Renal pelvis (tissue), 12 donors: ENCODE measurements around the gene TCAP. TPM values are rescaled to one million over a fixed set of nuclear protein-coding genes. Genes with fewer than 3 reads are reported as not detected.

Experiments used
- DNase-seq: peaks from one replicate; pipeline ENCODE4 v3.0.0-alpha.2; 2013
- long read RNA-seq, 16 experiments: transcript quantifications; one replicate each; lab custom pipeline, GENCODE V29; 2026
- polyA plus RNA-seq, 3 donors: library from polyadenylated mRNA; unstranded; fragments of 120-200 nt; gene quantifications; one replicate each; pipeline ENCODE4 v1.2.1, GENCODE V29; 2013; ENCODE audit not compliant: insufficient read length in 3 of 3

TCAP gene, protein sequence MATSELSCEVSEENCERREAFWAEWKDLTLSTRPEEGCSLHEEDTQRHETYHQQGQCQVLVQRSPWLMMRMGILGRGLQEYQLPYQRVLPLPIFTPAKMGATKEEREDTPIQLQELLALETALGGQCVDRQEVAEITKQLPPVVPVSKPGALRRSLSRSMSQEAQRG
- 1 to 10 TPM; 1.5 to 2.0 (median 1.9) TPM for polyA plus RNA-seq
- long read RNA-seq, donor 1 = 0 reads
- long read RNA-seq, donor 2 = 0 reads
- long read RNA-seq, donor 3 = 0 reads
- long read RNA-seq, donor 4 = 0 reads
- long read RNA-seq, donor 5 = 0 reads
- long read RNA-seq, donor 6, partial matches to known transcripts = 0 of 2 reads
- long read RNA-seq, donor 6, other reads (novel, unspliced or antisense) = 0 of 2 reads
- long read RNA-seq, donor 7 = 0 reads
- long read RNA-seq, donor 8 = 0 reads
- long read RNA-seq, donor 9, partial matches to known transcripts = 0 of 1 reads
- long read RNA-seq, donor 9, other reads (novel, unspliced or antisense) = 0 of 1 reads
- long read RNA-seq, donor 10 = 0 reads
- long read RNA-seq, donor 11 = 0 reads
- long read RNA-seq, donor 12 = 0 reads
- long read RNA-seq, donor 13 = 0 reads
- long read RNA-seq, donor 14 = 0 reads
- long read RNA-seq, donor 15 = 0 reads
- long read RNA-seq, donor 16 = 0 reads

- DNase-seq = no peak
Observed at GRCh38 chr17:39664581-39665561, at the start of gene TCAP. TCAP (plus strand) TSS chr17:39665349; CDS start chr17:39665360, 11 bp downstream.

- no peak for DNase-seq
Observed at GRCh38 chr17:39615434-39615833, 49.7 kb upstream of the TCAP start.

- DNase-seq = no peak
Observed at GRCh38 chr17:39617100-39617445, 48.1 kb upstream of the TCAP start.

DNA sequence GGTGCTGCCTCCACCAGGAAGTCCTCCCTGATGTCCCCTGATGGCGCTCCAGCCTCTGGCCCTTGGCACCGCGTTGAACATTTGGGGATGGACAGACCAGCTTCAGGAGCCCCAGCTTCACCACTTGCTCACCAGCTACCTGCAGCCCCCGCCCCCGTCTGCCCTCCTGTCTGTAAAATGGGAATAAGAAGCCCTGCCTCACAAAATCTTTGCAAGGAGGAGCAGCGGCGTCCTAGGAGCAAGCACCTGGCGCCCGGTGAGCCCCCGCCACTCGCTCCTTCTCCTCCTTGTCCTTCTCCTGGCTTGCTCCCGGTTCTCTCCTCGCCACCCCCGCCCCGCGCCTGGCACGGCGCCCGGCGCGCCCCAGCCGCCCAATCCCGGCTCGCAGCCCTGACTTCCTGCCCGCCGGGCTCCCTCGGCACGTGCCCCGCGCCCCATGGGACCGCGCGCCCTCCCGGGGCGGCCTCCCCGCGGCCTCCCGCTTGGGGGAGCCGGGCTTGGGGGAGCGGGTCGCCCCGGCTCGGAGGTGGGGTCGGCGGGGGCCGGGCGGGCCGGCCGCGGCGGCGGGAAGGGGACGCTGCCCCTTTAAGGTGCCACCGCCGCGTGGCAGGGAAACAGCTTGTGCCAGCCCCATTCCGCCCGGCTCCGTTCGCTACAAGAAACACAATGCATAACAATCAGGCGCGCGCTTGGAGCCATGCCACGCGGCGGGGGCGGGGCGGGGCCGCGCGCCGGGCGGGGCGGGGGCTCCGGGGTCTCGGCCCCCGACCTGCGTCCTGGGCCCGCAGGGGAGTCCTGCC, 47.5 kb upstream of the TCAP start:
- peak; percentile 54 for DNase-seq

DNA sequence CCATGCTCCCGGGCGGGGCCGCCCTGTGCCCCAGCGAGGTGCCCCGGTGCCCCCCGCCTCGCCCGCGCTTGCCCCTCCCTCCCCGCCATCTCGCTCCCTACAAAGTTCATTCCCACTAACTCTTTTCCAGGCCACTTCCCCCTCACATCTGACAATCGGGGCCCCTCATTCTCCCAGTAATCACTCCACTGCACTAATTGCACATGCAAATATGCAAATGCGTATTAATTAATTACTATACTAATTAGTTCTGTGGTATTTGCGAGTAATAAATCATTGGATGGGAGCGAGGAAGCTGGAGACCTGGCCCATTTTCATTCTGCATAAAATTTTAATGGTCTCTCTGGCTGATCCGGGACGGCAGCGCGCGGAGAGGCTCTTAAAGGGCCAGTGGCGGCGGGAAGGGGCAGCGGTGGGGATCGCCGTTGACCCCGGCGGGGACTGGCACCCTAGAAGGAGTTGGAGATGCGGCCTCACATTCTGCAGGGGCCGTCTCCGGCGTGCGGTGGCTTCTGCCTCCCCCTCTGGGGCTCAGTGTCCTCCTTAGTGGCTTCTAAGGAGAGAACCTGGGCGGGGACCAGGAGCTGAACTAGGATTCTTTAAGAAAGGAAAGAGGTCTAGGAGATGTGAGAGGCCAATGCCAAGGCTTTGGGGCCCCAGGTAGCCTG, 46.8 kb upstream of the TCAP start:
- DNase-seq = no peak

DNA sequence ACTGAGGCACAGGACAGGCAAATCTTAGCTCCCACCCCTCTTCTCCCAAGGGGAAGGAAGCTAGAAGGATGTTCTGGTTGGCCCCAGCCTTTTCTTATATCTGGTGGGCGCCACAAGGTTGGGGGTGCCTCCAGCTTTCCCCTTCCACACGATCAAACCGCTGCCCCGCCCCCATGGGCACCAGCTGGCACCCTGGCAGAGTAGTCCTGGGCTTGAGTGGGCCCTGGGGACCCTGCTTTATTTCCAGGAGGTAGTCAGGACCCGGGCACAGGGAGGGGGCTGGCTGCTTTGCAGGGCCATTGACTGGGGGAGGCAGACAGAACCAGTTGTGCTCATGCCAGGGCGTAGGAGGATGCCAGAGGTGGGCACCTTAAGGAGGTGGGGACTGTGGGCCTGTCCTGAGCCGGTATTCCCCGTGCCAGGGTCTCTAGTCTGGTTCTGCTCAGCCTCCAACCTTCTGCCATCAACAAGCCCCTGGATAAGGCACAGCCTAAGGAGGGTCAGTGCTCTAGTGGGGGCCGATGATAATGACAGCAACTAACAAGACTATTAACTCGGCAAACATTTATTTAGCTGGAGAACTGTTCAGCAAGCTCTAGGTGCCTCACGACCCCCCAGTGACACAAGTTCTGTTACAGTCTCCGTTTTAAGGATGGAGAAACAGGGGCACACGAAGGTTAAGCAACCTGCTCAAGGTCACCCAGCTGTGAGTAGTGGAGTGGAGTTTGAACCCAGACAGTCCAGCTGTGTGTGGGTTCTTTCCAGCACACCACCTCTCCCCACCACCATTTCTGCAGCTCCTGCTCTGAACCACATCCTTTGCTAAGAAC, 46.0 kb upstream of the TCAP start:
- no peak for DNase-seq

DNA sequence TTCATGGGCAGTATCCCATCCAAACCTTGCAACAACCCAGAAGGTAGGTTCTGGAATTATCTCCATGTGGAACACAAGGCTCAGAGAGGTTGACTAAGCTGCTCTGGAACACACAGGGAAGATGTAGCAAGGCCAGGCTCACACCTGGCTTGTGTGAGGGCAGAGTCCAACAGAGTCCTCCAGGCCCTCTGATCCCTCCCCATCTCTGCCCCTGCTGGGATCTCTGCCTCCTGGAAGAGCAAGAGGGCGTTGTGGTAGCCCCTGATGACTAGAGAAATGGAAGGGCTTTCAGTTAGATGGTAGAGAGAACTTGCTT, 45.4 kb upstream of the TCAP start:
- DNase-seq = no peak

DNA sequence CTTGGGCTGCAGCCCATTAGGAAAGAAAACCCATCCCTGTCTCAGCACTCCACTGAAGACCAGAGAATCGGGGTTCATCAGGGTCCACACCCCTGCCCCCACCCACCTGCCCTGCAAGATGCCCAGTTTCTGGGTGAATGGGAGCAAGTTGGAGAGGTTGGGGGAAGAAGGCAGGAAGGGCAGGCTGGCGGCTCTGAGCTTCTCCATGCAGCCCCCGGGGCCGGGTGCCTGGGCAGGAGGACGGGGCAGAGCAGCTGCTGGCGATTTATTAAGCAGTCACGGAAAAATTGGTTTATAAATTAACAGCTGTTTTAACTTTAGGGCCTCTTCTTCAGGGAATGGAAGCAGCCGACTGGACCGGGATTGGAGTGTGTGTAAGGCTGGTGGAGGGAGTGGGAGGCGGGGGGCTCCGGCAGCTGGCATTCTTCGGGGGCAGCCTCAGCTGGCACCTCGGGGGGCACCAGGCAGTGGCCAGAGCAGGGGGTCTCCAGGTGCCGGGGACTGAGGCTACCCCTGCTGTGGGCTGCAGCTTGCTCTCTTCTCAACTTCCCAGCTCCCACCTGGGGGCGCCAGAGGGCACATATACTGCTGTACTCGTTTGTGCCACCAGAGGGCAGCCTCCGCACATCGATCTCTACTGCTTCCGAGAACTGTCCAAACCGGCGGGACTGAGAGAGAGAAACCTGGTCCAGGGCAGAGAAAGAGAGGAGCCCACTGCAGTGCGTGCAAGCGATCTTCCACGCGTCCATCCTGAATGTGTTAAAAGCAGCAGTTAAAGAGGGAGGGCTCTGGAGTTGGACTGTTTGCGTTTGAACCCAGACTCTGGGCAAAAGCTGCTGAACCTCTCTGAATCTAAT, 43.4 kb upstream of the TCAP start:
- DNase-seq = peak; percentile 81

DNA sequence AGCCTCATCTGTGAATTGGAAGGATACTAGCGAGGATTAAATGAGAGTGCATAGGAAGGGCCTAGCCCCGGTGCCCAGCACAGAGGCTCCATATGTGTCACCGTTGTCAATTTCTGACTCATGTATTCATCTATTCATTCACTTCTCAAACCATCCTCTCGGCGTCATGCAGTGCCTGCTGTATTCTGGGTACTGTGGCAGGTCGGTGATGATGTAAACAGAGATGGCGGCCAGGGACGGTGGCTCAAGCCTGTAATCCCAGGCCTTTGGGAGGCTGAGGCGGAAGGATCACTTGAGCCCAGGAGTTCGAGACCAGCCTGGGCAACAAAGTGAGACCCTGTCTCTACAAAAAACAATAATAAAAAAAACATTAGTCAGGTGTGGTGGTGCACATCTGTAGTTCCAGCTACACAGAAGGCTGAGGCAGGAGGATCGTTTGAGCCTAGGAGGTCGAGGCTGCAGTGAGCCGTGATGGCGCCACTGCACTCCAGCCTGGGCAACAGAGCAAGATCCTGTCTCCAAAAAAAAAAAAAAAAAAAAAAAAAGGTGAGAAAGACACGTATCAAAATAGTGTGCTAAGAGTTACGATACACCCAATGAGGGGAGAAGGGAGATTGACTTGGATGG, 42.7 kb upstream of the TCAP start:
- no peak for DNase-seq

DNA sequence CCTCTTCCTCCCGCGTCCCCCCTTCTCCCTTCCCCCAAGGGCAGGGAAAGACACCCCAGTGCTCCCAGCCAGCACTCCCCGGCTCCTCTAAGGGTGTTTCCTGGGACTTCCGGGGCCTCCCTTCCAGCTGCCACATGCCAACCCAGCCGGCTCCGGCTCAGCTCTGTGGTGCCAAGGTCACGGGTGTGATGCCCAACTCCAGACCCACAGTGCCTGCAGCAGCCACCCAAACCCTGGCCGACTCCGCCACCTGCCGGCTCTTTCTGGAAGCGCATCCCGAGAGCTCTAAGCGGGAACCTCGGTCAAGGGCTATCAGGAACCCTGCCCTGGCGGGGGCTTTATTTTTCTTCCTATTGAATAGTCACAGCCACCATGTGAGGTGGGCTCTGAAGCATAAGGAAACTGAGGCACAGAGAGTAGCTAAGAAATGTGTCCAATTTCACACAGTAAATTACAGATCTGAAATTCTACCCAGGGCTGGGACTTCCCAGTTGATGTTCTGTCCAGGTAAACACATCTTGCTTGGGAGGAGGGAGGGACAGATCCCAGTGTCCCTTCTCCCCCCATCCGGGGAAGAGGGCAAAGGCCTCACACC, 41.7 kb upstream of the TCAP start:
- DNase-seq = peak; percentile 56

- DNase-seq = no peak
Observed at GRCh38 chr17:39624313-39624712, 40.8 kb upstream of the TCAP start.

DNA sequence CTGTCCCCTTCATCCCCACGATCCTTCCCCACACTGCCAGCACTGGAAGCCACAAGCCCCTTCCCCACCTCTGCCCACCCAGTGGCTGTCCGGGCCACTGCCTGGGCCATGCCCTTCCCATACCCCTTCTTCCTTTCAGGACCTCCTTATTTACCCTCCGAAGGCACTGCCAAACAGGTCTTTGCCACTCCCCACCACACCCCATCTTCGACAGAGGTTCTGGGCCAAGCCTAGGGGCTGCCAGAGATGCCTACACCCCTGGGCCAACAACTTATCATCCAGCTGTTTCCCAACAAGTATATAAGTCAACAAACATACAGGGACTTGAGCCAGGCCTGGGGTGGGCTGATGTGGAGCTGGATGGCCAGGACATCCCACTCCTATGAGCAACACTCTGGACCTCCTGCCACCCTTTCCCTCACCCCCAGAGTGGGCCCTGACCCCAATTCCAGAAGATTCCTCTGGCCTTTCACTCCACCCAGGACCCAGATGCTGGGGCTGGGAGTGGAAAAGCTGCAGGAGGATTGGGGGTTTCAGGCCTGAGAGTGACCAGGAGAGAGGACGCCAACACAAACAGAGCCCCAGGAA, 39.9 kb upstream of the TCAP start:
- no peak for DNase-seq

- DNase-seq = no peak
Observed at GRCh38 chr17:39626171-39627046, 38.7 kb upstream of the TCAP start, which contains the start of gene PPP1R1B. PPP1R1B (plus strand) TSS chr17:39626952; CDS start chr17:39627393, 441 bp downstream.

DNA sequence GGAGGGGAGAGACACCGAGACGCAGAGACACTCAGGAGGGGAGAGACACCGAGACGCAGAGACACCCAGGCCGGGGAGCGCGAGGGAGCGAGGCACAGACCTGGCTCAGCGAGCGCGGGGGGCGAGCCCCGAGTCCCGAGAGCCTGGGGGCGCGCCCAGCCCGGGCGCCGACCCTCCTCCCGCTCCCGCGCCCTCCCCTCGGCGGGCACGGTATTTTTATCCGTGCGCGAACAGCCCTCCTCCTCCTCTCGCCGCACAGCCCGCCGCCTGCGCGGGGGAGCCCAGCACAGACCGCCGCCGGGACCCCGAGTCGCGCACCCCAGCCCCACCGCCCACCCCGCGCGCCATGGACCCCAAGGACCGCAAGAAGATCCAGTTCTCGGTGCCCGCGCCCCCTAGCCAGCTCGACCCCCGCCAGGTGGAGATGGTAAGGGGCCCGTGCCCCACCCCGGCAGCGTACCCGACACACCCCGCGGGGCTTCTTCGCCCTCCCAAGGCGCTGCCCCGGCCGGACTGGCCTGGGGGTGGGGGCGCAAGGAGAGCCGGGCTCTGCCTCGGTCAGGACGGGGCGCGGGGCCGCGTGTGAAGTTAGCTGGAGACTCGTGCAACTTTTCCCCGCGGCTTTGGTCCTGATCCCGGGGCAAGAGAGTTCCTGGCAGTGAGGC, 38.0 kb upstream of the TCAP start:
- DNase-seq = no peak

- DNase-seq = no peak
Observed at GRCh38 chr17:39627712-39628516, 37.2 kb upstream of the TCAP start.
